ENCODE results near the gene CIAPIN1.
"Not testable (repeated sequence)": the region's sequence is repeated elsewhere in the genome, so short reads cannot be mapped to it uniquely, and the experiment has no call there.

Gene CIAPIN1

GRCh38 chr16:57406881-57407280 is 40.3 kb downstream of the CIAPIN1 start:
- DNase-seq (ENCODE audit: low read depth), result no peak

GRCh38 chr16:57405097-57405496 is 42.1 kb downstream of the CIAPIN1 start:
- DNase-seq (ENCODE audit: low read depth), result no peak

GRCh38 chr16:57403965-57404817 is 43.0 kb downstream of the CIAPIN1 start, which contains the start of gene CCL17:
CCL17 (plus strand) TSS chr16:57404767; CDS start chr16:57413933, 9,166 bp downstream.
- DNase-seq (ENCODE audit: low read depth), result no peak

GRCh38 chr16:57401943-57402640 is 45.1 kb downstream of the CIAPIN1 start:
- no peak for DNase-seq (ENCODE audit: low read depth)

GRCh38 chr16:57397493-57397892 is 49.7 kb downstream of the CIAPIN1 start:
- not testable (repeated sequence) for DNase-seq (ENCODE audit: low read depth)

- no peak for DNase-seq (ENCODE audit: low read depth)
Measured at GRCh38 chr16:57396786-57397185, 50.4 kb downstream of the CIAPIN1 start.

- DNase-seq (ENCODE audit: low read depth), result no peak
Measured at GRCh38 chr16:57395026-57395425, 52.2 kb downstream of the CIAPIN1 start.

GRCh38 chr16:57394444-57394843 is 52.7 kb downstream of the CIAPIN1 start:
- no peak for DNase-seq (ENCODE audit: low read depth)

GRCh38 chr16:57392694-57393093 is 54.5 kb downstream of the CIAPIN1 start:
- DNase-seq (ENCODE audit: low read depth), result no peak

- DNase-seq (ENCODE audit: low read depth), result no peak
Measured at GRCh38 chr16:57391708-57392107, 55.5 kb downstream of the CIAPIN1 start.

- DNase-seq (ENCODE audit: low read depth), result no peak
Measured at GRCh38 chr16:57391300-57391699, 55.9 kb downstream of the CIAPIN1 start.

- DNase-seq (ENCODE audit: low read depth), result no peak
Measured at GRCh38 chr16:57390636-57391295, 56.4 kb downstream of the CIAPIN1 start.

- DNase-seq (ENCODE audit: low read depth), result no peak
Measured at GRCh38 chr16:57389087-57389468, 58.1 kb downstream of the CIAPIN1 start.

- no peak for DNase-seq (ENCODE audit: low read depth)
Measured at GRCh38 chr16:57388359-57389086, 58.7 kb downstream of the CIAPIN1 start.

- DNase-seq (ENCODE audit: low read depth), result no peak
Measured at GRCh38 chr16:57387598-57388354, 59.4 kb downstream of the CIAPIN1 start.

- DNase-seq (ENCODE audit: low read depth), result no peak
Measured at GRCh38 chr16:57386381-57386951, 60.7 kb downstream of the CIAPIN1 start.

GRCh38 chr16:57385083-57385482 is 62.1 kb downstream of the CIAPIN1 start:
- no peak for DNase-seq (ENCODE audit: low read depth)

- DNase-seq (ENCODE audit: low read depth), result no peak
Measured at GRCh38 chr16:57384248-57385070, 62.7 kb downstream of the CIAPIN1 start.

- DNase-seq (ENCODE audit: low read depth), result no peak
Measured at GRCh38 chr16:57383276-57384247, 63.6 kb downstream of the CIAPIN1 start.

Data from activated T-cell treated with anti-CD3 and anti-CD28 coated beads for 24 hours (primary cell).